ENCODE data around the gene CIPC.

DNA sequence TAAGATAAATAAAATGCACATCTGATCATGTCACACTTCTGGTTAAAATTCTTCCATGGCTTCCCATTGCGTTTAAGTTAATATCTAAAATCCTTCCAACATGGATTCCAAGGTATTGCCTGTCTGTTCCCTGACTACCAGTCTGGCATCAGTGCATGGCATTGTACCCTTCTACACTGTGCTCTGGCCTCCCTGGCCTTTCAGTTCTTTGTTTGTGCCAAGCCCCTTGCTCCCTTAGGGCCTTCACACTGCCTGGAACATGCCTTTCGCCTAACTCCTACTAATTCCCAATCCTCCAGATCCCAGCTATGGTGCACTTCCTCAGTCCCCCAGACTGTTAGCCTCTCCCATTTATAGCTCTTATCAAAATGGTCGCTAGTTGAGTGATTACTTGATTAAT, 6.3 kb downstream of the CIPC start:
- TF ChIP-seq EP300 (IDR thresholded peaks at IDR 0.05) (no peak), POLR2AphosphoS5 (IDR thresholded peaks at IDR 0.05) (no peak), POLR2A (IDR thresholded peaks at IDR 0.05; ENCODE audit: low read depth) (no peak)
- TF ChIP-seq, protein P1, sequence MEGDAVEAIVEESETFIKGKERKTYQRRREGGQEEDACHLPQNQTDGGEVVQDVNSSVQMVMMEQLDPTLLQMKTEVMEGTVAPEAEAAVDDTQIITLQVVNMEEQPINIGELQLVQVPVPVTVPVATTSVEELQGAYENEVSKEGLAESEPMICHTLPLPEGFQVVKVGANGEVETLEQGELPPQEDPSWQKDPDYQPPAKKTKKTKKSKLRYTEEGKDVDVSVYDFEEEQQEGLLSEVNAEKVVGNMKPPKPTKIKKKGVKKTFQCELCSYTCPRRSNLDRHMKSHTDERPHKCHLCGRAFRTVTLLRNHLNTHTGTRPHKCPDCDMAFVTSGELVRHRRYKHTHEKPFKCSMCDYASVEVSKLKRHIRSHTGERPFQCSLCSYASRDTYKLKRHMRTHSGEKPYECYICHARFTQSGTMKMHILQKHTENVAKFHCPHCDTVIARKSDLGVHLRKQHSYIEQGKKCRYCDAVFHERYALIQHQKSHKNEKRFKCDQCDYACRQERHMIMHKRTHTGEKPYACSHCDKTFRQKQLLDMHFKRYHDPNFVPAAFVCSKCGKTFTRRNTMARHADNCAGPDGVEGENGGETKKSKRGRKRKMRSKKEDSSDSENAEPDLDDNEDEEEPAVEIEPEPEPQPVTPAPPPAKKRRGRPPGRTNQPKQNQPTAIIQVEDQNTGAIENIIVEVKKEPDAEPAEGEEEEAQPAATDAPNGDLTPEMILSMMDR (IDR thresholded peaks at IDR 0.05): no peak

All from esophagus muscularis mucosa (tissue), 4 donors.